K562 (cell line): ENCODE results near the gene ANKRD49. TPM values are rescaled to one million over a fixed set of nuclear protein-coding genes. Genes with fewer than 3 reads are reported as not detected.

Experiments
- AFF1 ChIP-seq, 2 experiments: fragments of 450-650 bp; IDR thresholded peaks; 2 replicates each; pipeline ENCODE4 v1.6.1; 2018; ENCODE audit warnings: mild to moderate bottlenecking in 2 of 2, low read depth in 1 of 2; ENCODE audit not compliant: partially characterized antibody in 2 of 2
- CHD7 ChIP-seq: fragments of 200-600 bp; sonication (generic); IDR thresholded peaks from one replicate; pipeline ENCODE4 v1.6.1; 2012; ENCODE audit warnings: mild to moderate bottlenecking, low read depth, low read length, inconsistent platforms
- DDX20 ChIP-seq: fragments of 450-650 bp; IDR thresholded peaks from 2 replicates; pipeline ENCODE4 v1.6.1; 2016; ENCODE audit warnings: missing genetic modification characterization, low read depth, mild to moderate bottlenecking, missing compliant biosample characterization, moderate library complexity
- ESRRB ChIP-seq: fragments of 250-450 bp; sonication (Bioruptor Pico); IDR thresholded peaks from 2 replicates; pipeline ENCODE4 v1.5.0; 2020; ENCODE audit warnings: mild to moderate bottlenecking, moderate library complexity, borderline replicate concordance
- HNRNPLL ChIP-seq: fragments of 200-400 bp; formaldehyde crosslinking; IDR thresholded peaks from 2 replicates; pipeline ENCODE4 v1.6.1; 2017; ENCODE audit warnings: low read length, low read depth, mild to moderate bottlenecking; ENCODE audit not compliant: poor library complexity, severe bottlenecking
- JUNB ChIP-seq: fragments of 450-650 bp; formaldehyde crosslinking; conservative IDR thresholded peaks from 2 replicates; pipeline ENCODE4 v1.4.0; 2020; ENCODE audit warnings: mild to moderate bottlenecking
- SUPT5H ChIP-seq: fragments of 450-650 bp; IDR thresholded peaks from 2 replicates; pipeline ENCODE4 v1.6.1; 2016
- THRB ChIP-seq: fragments of 450-650 bp; formaldehyde crosslinking; conservative IDR thresholded peaks from 2 replicates; pipeline ENCODE4 v1.4.0; 2022; ENCODE audit warnings: mild to moderate bottlenecking, missing genetic modification characterization
- ZKSCAN8 ChIP-seq: fragments of 200-800 bp; sonication (Bioruptor generic); IDR thresholded peaks from 2 replicates; pipeline ENCODE4 v1.6.1; 2016; ENCODE audit warnings: missing genetic modification characterization, missing compliant biosample characterization
- polyA plus RNA-seq, 8 experiments: library from polyadenylated mRNA; depleted of rRNA in 4 of 8; stranded (reverse) in 5 of 8; unstranded in 3 of 8; fragments of >200 nt; fragmentation: Nextera tagmentation in 2 of 8; fragmentation: Illumina TruSeq in 1 of 8; extraction: Ambion mirVana in 2 of 8; extraction: Trizol in 1 of 8; gene quantifications; 2 replicates each; pipeline versions ENCODE4 v1.2.1 to v1.2.3, GENCODE V29; 2011 to 2014; ENCODE audit warnings: inconsistent platforms in 1 of 8, missing spikeins in 1 of 8
- total RNA-seq, 7 experiments: library from RNA; depleted of rRNA in 6 of 7; stranded (reverse); fragments of >200 nt in 6 of 7; fragmentation: Illumina TruSeq in 2 of 7; extraction: Trizol in 2 of 7; gene quantifications; 2 replicates each; pipeline versions ENCODE4 v1.2.1 to v1.2.3, GENCODE V29; 2011 to 2021; ENCODE audit warnings: low replicate concordance in 1 of 7

Gene ANKRD49
- total and polyA plus RNA-seq, 9 of the 15 experiments (the other 6 are each of a cell fraction or from before 2014, with no cell fraction given), result 13.4 to 43.5 (median 30.6) TPM

GRCh38 chr11:94493281-94494125 is at the start of gene ANKRD49, which contains the start of gene MRE11 (continued):
- TF ChIP-seq CHD7 (no peak), THRB (no peak), AFF1 (IDR thresholded peaks at IDR 0.05; ENCODE audit: low read depth in 1 of 2, partially characterized antibody in 2 of 2) (peak in 1 of 2 experiments; percentile 2), DDX20 (tag) (no peak), HNRNPLL (peak; percentile 57), JUNB (no peak), ESRRB (CRISPR knock-in tag) (no peak), SUPT5H (peak; percentile 76), ZKSCAN8 (CRISPR knock-in tag) (no peak)
